Stimulated activated CD8-positive, alpha-beta memory T cell treated with anti-CD3 and anti-CD28 coated beads, Interleukin-2, amount 100 ng/mL, for 48 hours (primary cell): ENCODE results near the gene TMEM14C.

Experiments used
- DNase-seq, 2 donors: peaks; one replicate each; pipeline ENCODE4 v3.0.0-alpha.2; 2020; ENCODE audit warnings: low read depth in 2 of 2

Gene TMEM14C

DNA sequence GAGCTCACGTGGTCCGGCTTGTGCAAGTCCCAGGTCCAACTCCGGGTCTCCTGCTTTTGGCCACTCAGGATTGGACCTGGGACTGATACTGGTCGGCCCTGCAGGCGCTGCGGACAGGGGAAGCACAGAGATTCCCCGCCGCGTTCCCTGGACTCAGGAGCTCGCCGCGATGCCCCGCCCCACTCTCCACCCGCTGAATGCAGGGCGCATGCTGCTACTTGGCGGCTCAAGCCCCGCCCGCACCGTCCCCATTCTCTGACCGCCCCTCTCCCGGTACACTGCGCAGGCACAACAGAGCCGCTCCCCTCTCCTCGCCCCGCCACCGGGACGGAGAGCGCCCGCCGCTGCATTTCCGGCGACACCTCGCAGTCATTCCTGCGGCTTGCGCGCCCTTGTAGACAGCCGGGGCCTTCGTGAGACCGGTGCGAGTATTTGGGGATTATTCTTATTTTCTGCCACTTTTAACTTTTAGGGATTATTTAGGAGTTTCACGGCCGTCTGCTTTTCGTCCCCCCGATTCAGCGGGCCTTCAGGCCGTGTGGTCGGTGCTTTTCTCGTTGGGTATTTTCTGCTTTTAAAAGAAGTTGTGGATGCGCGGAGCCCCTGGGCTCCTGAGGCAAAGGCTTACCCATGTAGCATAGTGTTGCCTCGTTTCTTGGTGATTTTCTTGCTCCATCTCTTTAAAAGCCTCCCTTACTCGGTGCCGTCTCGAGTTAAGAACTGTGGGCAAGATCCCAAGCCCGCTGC, at the start of gene TMEM14C:
Gene TMEM14C (plus strand): TSS at position 251 of the 747 bp plus-strand sequence. CDS start 1,544 bp downstream, outside the sequence.
- DNase-seq, result peak; percentile 89 to 91

DNA sequence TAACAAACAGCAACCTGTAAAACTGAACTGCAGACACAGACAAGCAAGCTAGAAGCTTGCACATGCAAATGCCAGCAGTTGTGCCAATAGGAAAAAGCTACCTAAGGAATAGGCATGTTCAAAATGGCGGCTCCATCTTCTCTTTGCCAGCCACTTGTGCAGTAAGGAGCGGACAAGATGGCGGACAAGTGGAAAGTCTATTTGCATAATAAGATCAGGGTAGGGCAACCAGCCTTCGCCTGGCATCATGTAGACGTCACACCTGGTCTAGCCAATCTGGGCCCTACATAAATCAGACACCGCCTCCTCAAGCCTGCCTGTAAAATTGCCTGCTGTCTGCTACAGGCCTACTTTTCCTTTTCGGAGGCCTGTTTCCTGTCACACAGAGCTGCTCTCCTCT, 46.5 kb upstream of the TMEM14C start:
- no peak for DNase-seq

DNA sequence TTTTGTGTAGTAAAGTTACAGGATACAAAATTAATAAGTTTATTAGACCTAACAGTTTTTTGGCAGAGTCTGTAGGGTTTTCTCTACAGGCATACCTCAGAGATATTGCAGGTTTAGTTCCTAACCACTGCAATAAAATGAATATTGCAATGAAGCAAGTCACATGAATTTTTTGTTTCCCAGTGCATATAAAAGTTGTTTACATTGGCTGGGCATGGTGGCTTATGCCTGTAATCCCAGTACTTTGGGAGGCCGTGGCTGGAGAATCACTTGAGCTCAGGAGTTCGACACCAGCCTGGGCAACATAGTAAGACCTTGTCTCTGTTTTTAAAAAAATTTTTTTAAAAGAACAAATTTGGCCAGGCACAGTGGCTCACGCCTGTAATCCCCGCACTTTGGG, 44.4 kb upstream of the TMEM14C start:
- DNase-seq, result no peak

DNA sequence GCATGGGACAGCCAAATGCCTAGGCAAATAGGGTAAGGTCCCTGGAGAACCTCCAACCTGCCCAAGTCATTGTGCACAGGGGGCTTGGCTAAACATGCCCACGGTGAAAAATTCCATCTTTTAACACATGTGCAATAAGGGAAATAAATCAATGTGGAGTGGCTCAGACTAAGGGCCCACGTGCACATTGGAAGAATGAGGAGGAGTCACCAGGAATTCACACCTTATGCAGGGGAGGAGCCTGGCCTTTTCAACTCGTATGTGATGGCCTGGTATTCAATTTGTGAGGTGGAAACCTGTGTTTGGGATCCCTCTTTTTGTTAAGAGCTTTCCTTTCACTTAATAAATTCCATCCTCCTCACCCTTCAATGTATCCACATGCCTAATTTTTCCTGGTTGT, 41.1 kb upstream of the TMEM14C start:
- DNase-seq, result no peak

DNA sequence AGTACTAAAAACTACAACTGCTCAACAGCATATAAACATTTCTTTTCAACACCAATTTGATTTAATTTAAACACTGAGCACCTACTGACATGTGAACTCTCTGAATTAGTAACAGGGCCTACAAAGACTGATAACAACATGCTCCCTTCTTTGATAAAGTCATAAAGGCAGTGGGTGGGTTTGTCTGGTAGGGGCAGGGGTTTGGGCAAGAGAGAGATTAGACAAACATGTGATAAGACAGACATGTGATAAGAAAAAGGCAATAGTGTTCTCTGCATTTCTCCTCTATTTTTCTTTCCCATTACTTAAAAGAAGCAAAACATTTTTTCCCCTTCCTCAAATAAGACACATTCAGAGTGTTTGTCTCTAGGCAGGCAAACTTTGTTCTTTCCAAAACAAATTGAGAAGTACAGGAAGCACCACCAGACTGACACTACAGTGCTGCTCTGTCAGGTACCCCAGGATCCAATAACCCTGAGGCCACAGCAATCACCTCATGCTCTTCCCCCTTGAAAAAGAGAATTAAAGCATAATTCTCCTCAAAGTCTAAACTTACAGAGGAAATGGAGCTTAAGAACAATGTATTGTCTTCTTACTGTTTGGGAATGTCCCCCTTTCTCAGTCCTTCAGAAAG, 40.4 kb upstream of the TMEM14C start:
- DNase-seq, result no peak

DNA sequence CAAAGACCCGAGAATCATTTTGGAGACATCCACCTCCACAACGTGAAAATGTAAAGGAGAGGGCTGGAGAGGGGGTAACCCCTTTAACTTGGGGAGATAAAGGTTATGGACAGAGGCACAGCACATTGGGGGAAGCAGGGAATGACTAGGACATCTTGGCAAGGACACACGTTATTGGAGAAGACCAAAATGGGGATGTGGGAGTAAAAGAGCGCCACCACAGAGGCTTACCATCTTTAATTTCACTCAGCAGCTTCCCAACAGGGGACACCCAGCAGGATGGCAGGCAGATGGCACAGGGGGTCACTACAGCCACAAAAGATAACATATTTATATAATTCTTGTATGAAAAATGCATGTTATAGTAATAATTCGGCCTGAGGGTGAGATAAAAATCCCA, 38.3 kb upstream of the TMEM14C start:
- DNase-seq, result no peak

DNA sequence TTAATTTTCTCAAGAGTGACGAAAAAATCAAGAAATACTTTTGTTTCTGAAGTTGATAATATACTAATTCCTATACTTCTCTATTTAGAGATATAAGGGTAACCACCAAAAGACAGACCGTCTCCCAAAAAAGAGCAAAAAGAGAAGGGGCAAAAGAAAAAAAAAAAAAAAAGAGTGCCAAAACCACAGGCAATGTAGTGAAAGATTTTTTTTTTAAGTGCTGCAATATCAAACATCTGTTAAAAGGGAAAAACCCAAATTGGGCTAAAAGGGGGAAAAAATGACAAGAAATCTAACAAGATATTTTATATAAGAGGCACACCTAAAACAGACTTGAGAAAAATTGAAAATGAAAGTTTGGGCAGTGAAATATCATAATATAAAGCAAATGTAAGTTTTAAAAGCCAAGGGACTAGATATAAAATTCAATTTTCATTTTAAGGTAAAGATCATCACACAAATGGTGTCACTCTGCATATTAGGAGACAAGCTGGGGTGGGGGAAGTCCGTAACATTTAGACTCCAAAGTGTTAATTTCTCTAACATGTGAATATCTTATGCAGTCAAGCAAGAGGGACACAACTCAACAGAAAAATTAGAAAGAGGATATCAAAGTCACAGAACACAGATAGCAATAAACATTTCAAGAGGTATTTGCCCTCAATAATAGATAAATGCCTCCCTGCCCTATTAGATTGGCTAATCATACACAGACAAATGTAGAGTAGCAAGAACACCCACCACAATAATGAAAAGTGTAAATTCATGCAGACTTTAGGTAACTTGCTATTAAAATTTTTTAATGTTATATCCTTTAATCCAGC, 37.6 kb upstream of the TMEM14C start:
- no peak for DNase-seq

DNA sequence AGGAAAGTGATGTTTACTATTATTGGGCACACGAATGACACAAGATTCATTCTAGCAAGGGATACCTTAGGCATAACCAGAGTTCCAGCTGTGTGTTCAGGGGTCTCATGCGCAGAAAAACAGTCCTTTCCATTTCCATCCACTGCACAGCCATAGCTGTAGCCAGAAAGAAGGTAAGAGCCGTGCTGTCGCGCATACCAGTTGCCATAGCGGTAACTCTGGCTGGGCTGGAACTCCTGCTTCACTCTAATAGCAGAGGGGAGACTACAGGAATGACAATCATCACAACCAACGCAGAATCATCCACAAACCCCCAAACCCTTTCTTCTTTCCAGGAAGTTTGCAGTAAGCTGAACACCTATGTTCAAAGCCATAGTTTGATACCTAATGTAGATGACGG, 36.0 kb upstream of the TMEM14C start:
- no peak for DNase-seq

DNA sequence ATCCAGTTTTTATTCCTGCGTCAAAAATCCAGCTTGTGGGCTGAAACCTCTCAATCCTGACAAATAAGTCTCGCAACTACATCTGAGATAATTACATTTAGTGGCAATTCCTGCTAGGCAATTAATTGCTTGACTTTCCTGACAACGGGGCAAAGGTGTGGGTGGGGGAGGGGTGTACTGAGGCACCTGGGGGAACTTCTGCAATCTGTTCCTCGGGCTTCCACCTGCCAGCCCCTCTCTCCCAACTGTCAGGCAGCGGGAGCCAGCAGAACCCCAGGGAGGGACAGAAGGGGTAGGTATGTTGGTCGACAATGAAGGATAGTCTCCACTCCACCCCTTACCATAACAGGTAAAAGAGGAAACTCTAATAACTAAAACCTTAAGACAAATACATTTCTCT, 35.3 kb upstream of the TMEM14C start:
- DNase-seq, result no peak

DNA sequence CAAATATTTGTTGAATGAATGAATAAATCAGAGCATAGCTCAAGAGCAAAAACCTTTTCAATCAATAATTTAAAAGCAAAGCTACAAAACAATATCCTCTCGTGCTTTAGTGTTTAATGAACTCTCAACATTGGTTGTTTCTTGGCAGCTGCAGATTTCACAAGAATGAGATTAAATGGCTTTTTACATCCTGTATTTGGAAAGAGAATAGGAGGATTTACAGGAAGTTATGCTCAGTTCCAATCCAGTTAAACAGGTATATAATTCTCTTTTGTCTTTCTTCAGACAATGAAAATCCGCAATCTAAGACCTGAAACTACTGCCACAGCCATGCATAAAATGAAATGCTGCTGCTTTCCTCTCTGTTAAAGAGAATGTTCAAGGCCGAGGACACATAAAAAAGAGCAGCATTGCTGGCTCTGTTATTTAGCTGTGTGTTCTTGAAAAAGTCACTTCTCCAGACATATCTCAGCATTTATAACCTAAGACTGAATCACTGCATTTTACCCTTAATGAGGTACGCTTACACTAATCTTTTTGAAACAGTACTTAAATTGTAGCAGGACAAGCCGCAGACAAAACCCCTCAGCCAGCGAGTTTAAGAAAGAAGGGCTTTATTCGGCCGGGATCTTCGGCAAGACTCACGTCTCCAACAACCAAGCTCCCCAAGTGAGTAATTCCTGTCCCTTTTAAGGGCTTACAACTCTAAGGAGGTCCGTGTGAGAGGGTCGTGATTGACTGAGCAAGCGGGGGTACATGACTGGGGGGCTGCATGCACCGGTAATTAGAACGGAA, 32.0 kb upstream of the TMEM14C start:
- DNase-seq, result no peak

DNA sequence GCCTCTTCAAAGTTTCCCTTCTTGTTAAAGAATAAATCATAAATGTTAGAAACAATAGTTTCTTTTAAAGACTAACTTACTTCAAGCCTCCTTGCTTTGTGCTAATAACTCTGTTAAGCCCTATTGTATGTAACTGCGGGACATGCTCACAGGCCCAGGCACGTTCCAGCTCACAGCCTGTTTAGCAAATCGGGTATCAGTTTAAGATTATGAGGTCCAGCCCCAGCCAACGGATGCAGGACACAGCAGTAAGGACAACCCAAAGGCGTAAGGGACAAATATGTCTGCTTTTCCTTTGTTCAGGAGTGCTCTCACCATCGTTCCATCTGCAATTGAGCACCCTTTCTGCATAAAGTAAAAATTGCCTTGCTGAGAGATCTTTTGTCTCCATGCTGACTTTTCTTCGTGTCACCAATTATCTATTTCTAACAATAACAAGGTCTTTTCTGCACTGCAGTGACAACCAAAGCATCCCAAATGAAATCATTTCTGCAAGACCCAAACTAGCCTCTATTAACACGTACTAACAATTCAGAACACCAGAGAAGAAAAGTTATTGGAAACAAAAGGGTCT, 29.8 kb upstream of the TMEM14C start:
- no peak for DNase-seq

DNA sequence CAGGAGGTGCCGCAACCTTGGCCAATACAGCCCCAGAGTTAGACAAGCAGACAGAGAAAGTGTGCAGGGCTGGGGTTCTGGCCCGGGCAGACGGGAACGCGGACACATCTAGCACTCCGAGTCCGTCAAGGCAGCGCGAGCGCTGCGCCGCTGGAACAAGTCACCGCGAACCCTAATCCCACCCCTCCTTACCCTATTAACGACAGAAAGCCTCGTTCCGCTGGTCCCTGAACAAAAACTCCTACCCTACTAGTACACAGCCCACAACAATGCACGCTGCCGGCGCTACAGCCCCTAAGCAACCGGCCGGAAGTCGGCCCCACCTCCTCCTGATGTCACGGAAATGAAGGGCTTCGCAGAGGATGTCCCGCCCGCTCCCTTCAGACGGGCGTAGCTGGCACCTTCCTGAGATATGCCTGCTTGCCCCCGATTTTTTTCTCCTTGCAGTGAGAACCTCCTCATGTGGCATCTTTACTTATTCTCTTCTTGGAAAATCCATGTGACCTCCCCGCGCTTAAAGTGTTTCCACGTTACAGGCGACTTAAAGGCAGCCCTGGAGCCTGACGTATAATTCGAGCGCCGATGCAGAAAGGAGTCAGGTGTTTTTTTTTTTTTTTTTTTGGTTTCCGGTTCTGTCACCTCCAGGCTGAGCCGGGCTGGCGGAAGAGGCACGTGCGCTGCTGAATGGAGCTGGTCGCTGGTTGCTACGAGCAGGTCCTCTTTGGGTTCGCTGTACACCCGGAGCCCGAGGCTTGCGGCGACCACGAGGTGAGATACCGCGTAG, 28.4 kb upstream of the TMEM14C start, which contains the start of the genes C6orf52 and PAK1IP1:
Gene C6orf52 (minus strand): TSS at position 315 of the 784 bp plus-strand sequence. CDS start 7,066 bp downstream, outside the sequence.
Gene PAK1IP1 (plus strand): TSS at position 671 of the 784 bp plus-strand sequence. CDS start 14 bp downstream, at position 685.
- peak; percentile 79 to 90 for DNase-seq

DNA sequence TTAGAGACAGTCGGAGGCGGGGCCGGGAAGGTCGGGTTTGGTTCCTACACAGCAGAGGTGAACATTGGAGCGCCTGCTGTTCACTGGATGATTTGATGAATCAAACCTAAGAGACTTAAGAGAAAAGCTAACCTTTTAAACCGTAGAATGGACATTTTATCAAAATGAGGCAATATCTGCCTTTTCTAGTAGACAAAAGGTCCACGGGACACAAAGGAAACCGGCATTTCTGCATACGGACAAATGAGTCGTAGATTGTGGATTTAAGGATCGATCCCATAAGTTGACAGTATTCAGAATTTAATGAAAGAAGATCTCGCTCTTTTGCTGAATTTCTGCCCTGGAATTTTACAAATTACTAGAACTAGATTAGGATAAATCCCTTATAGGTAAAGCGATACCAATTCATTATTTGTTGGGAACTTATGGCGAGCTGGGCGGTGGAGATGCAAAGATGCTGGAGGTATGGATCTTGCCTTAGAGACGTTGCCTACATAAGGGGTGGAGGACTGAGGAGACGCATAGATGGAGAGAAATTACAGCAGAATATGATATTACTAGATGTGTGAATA, 27.7 kb upstream of the TMEM14C start:
- no peak for DNase-seq

DNA sequence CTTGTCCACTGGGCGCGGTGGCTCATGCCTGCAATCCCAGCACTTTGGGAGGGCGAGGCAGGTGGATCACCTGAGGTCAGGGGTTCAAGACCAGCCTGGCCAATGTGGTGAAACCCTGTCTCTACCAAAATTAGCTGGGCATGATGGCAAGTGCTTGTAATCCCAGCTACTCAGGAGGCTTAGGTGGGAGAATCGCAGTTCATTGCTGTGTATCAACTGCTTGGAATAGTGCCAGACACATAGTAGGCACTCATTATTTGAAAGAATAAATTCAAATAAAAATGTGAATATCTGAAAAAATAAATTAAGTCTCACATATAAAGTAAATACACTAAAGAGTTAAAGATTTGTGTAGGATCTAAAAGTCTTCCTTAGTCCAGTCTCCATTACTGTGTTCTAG, 26.2 kb upstream of the TMEM14C start:
- no peak for DNase-seq

DNA sequence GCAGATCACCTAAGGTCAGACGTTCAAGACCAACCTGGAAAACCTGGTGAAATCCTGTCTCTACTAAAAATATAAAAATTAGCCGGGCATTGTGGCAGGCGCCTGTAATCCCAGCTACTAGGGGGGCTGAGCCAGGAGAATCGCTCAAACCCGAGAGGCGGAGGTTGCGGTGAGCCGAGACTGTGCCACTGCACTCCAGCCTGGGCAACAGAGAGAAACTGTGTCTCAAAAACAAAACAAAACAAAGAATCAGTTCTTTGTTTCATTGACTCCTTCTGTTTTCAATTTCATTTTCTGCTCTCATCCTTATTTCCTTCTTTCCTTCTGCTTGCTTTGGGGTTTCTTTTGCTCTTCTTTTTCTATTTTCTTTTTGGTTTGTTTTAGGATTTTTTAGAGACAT, 8.9 kb upstream of the TMEM14C start:
- DNase-seq, result no peak

DNA sequence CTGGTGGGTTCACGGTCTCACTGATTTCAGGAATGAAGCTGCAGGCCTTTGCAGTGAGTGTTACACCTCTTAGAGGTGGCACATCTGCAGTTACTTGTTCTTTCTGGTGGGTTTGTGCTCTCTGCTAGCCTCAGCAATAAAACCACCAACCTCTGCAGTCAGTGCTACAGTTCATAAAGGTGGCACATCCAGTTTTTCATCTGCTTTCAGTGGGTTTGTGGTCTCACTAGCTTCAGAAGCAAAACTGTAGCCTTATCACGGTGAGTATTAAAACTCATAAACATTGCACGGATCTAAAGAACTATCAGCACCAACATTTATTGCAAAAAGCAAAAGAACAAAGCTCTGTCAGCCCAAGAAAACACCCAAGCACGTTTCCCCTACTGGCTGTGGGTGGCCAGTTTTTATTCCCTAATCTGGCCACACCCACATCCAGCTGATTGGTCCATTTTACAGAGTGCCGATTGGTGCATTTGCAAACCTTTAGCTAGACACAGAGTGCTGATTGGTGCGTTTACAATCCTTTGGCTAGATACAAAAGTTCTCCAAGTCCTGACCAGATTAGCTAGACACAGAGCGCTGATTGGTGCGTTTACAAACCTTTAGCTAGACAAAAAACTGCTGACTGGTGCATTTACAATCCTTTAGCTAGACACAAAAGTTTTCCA, 3.4 kb upstream of the TMEM14C start:
- DNase-seq, result no peak

DNA sequence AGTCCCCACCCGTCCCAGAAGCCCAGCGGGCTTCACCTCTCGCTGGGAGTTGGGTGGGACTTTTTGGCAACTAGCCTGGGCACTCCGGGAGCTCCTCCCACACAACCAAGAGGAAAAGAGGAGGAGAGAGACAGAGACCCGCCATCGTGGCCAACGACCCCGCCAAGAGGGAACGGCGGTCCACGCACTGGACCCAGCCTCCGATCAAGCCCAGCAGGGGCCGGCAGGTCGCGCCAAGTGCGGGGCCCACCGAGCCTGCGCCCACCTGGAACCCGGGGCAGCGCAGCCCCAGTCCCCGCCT, 3.0 kb upstream of the TMEM14C start:
- DNase-seq, result no peak

DNA sequence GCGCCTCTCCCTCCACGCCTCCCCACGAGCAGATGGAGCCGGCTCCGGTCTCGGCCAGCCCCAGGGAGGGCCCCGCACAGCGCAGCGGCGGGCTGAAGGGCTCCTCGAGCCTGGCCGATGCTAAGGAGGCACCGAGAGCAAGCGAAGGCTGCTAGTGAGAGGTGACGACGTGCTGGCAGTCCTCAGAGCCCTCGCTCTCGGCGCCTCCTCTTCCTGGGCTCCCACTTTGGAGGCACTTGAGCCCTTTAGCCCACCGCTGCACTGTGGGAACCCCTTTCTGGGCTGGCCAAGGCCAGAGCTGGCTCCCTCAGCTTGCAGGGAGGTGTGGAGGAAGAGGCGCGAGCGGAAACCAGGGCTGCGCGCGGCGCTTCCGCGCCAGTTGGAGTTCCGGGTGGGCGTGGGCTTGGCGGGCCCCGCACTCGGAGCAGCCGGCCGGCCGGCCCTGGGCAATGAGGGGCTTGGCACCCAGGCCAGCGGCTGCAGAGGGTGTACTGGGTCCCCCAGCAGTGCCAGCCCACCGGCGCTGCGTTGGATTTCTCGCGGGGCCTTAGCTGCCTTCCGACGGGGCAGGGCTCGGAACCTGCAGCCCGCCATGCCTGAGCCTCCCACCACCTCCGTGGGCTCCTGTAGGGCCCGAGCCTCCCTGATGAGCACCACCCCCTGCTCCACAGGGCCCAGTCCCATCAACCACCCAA, 2.5 kb upstream of the TMEM14C start:
- peak; percentile 37 to 40 for DNase-seq
